WTC11 (cell line): ENCODE results near the gene RRP12.

Experiments
- CREM ChIP-seq: sonication (generic); formaldehyde crosslinking; IDR thresholded peaks from 2 replicates; pipeline ENCODE4 v1.8.1; 2022; ENCODE audit warnings: mild to moderate bottlenecking, missing genetic modification reagents, moderate library complexity
- NFE2L1 ChIP-seq: sonication (generic); formaldehyde crosslinking; IDR thresholded peaks from 2 replicates; pipeline ENCODE4 v1.8.1; 2023; ENCODE audit warnings: missing genetic modification reagents
- TP53 ChIP-seq: sonication (generic); formaldehyde crosslinking; IDR thresholded peaks from 2 replicates; pipeline ENCODE4 v1.8.1; 2023; ENCODE audit warnings: mild to moderate bottlenecking, missing genetic modification reagents
- TF ChIP-seq, protein P1 (sequence below): fragments of 200-600 bp; IDR thresholded peaks from 2 replicates; pipeline ENCODE4 v1.8.0; 2022; ENCODE audit warnings: antibody characterized with exemption
- TF ChIP-seq, protein P2 (sequence below): sonication (generic); formaldehyde crosslinking; IDR thresholded peaks from 2 replicates; pipeline ENCODE4 v1.8.1; 2023; ENCODE audit warnings: mild to moderate bottlenecking, moderate library complexity, missing genetic modification reagents

DNA sequence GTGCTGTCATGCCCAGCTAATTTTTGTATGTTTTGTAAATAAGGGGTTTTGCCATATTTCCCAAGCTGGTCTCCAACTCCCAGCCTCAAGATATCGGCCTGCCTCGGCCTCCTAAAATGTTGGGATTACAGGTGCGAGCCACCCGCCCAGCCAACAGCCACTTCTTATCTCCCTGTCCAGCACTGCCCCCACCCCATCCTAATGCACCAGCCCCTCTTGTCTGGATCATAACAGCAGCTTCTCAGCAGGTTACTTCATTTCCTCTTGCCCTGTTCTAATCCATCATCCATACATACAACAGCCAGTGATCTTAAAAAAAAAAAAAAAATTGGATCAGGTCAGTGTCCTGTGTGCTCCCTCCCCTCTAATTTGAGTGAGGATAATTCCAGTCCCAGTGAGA is 53.8 kb downstream of the RRP12 start:
- no peak for TF ChIP-seq TP53 (CRISPR knock-in tag)
- TF ChIP-seq, protein P1, sequence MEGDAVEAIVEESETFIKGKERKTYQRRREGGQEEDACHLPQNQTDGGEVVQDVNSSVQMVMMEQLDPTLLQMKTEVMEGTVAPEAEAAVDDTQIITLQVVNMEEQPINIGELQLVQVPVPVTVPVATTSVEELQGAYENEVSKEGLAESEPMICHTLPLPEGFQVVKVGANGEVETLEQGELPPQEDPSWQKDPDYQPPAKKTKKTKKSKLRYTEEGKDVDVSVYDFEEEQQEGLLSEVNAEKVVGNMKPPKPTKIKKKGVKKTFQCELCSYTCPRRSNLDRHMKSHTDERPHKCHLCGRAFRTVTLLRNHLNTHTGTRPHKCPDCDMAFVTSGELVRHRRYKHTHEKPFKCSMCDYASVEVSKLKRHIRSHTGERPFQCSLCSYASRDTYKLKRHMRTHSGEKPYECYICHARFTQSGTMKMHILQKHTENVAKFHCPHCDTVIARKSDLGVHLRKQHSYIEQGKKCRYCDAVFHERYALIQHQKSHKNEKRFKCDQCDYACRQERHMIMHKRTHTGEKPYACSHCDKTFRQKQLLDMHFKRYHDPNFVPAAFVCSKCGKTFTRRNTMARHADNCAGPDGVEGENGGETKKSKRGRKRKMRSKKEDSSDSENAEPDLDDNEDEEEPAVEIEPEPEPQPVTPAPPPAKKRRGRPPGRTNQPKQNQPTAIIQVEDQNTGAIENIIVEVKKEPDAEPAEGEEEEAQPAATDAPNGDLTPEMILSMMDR = no peak
- TF ChIP-seq, protein P2, sequence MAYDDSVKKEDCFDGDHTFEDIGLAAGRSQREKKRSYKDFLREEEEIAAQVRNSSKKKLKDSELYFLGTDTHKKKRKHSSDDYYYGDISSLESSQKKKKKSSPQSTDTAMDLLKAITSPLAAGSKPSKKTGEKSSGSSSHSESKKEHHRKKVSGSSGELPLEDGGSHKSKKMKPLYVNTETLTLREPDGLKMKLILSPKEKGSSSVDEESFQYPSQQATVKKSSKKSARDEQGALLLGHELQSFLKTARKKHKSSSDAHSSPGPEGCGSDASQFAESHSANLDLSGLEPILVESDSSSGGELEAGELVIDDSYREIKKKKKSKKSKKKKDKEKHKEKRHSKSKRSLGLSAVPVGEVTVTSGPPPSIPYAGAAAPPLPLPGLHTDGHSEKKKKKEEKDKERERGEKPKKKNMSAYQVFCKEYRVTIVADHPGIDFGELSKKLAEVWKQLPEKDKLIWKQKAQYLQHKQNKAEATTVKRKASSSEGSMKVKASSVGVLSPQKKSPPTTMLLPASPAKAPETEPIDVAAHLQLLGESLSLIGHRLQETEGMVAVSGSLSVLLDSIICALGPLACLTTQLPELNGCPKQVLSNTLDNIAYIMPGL (CRISPR knock-in tag) = no peak
- TF ChIP-seq CREM (CRISPR knock-in tag) = no peak
- no peak for TF ChIP-seq NFE2L1 (CRISPR knock-in tag)
